ENCODE results near the gene SLC35F2. TPM values are rescaled to one million over a fixed set of nuclear protein-coding genes. Genes with fewer than 3 reads are reported as not detected.

SLC35F2 gene
- 16.5 and 36.4 TPM in 2 replicates for total RNA-seq

GRCh38 chr11:107858217-107859070 is at the start of gene SLC35F2:
SLC35F2 (minus strand) TSS chr11:107858787; CDS start chr11:107858767, 20 bp downstream.

Other genes with a start within 250 kb of the SLC35F2 start
- not detected in 2 replicates for gene SLN, start 146.7 kb downstream of the SLC35F2 start, total RNA-seq
- gene RAB39A, start 69.7 kb upstream of the SLC35F2 start, total RNA-seq = under 0.01 TPM in 1 of 2 replicates, not detected in the other
- 29.0 and 34.4 TPM in 2 replicates for gene CUL5, start 150.1 kb upstream of the SLC35F2 start, total RNA-seq